NCI-H226 (cell line): ENCODE measurements around the gene MAGI2.
"Not testable (repeated sequence)": the region's sequence is repeated elsewhere in the genome, so short reads cannot be mapped to it uniquely, and the experiment has no call there.

ENCODE experiments used
- DNase-seq: peaks from one replicate; pipeline ENCODE4 v3.0.0-alpha.2; 2015

The MAGI2 gene

GRCh38 chr7:78594156-78594555 lies 859.3 kb downstream of the MAGI2 start:
- DNase-seq: peak; percentile 14

GRCh38 chr7:78588393-78588792 lies 865.1 kb downstream of the MAGI2 start:
- DNase-seq: no peak

- DNase-seq: no peak
These were observed 865.9 kb downstream of the MAGI2 start for GRCh38 chr7:78587443-78588044.

- no peak for DNase-seq
These were observed 867.5 kb downstream of the MAGI2 start for GRCh38 chr7:78585980-78586379.

GRCh38 chr7:78578686-78579085 lies 874.8 kb downstream of the MAGI2 start:
- no peak for DNase-seq

GRCh38 chr7:78577174-78577952 lies 876.1 kb downstream of the MAGI2 start:
- not testable (repeated sequence) for DNase-seq

GRCh38 chr7:78576236-78576635 lies 877.2 kb downstream of the MAGI2 start:
- no peak for DNase-seq

GRCh38 chr7:78571292-78571691 lies 882.2 kb downstream of the MAGI2 start:
- DNase-seq: no peak

- DNase-seq: no peak
These were observed 884.8 kb downstream of the MAGI2 start for GRCh38 chr7:78568690-78569089.

GRCh38 chr7:78567836-78568235 lies 885.6 kb downstream of the MAGI2 start:
- DNase-seq: no peak

- no peak for DNase-seq
These were observed 887.7 kb downstream of the MAGI2 start for GRCh38 chr7:78565784-78566183.

GRCh38 chr7:78563191-78563590 lies 890.3 kb downstream of the MAGI2 start:
- no peak for DNase-seq

GRCh38 chr7:78562191-78562590 lies 891.3 kb downstream of the MAGI2 start:
- no peak for DNase-seq

GRCh38 chr7:78558566-78558965 lies 894.9 kb downstream of the MAGI2 start:
- no peak for DNase-seq

GRCh38 chr7:78543976-78544375 lies 909.5 kb downstream of the MAGI2 start:
- DNase-seq: no peak

- DNase-seq: no peak
These were observed 910.5 kb downstream of the MAGI2 start for GRCh38 chr7:78542981-78543380.

- no peak for DNase-seq
These were observed 910.9 kb downstream of the MAGI2 start for GRCh38 chr7:78542541-78542940.

GRCh38 chr7:78539825-78540224 lies 913.6 kb downstream of the MAGI2 start:
- DNase-seq: no peak

- DNase-seq: no peak
These were observed 917.8 kb downstream of the MAGI2 start for GRCh38 chr7:78535655-78536054.

GRCh38 chr7:78530351-78530750 lies 923.1 kb downstream of the MAGI2 start:
- peak; percentile 66 for DNase-seq

- peak; percentile 16 for DNase-seq
These were observed 924.1 kb downstream of the MAGI2 start for GRCh38 chr7:78529392-78529791.

- no peak for DNase-seq
These were observed 924.5 kb downstream of the MAGI2 start for GRCh38 chr7:78528964-78529363.

GRCh38 chr7:78523930-78524329 lies 929.5 kb downstream of the MAGI2 start:
- DNase-seq: no peak

GRCh38 chr7:78521961-78522360 lies 931.5 kb downstream of the MAGI2 start:
- no peak for DNase-seq

- no peak for DNase-seq
These were observed 937.0 kb downstream of the MAGI2 start for GRCh38 chr7:78516450-78516849.
